ENCODE data around the gene PLK4. TPM values are rescaled to one million over a fixed set of nuclear protein-coding genes. Genes with fewer than 3 reads are reported as not detected.

The PLK4 gene
- total RNA-seq, 6 experiments from 2014 or later: 0.29 to 1.4 (median 0.93) TPM

DNA sequence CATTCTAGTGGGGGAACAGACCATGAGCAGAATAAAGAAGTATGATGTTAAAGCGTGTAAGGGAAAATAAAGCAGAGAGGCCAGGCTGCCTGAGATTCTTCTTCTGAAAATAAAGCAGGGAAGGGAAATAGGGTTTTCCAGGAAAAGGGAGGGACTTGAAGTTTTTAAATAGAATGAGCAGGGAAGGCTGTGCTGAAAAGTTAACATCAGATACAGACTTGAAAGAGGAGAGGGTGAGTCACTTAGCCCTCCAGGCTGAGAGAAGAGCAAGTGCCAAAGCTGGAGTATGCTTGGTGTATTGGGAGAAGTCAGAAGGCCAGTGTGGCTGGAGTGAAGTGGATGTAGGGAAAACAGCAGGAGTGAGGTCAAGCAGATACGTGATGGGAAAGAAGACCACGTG lies 10.0 kb upstream of the PLK4 start:
- no peaks in the 10 kb centered on the region for H3K9me3 ChIP-seq
- H3K27me3 ChIP-seq: no peaks in the 10 kb centered on the region
- no peaks in the 10 kb centered on the region for H3K36me3 ChIP-seq
- ATAC-seq (peak in 2 of 4 donors; percentile 23 to 46), DNase-seq (no peak)
- TF ChIP-seq, protein P1, sequence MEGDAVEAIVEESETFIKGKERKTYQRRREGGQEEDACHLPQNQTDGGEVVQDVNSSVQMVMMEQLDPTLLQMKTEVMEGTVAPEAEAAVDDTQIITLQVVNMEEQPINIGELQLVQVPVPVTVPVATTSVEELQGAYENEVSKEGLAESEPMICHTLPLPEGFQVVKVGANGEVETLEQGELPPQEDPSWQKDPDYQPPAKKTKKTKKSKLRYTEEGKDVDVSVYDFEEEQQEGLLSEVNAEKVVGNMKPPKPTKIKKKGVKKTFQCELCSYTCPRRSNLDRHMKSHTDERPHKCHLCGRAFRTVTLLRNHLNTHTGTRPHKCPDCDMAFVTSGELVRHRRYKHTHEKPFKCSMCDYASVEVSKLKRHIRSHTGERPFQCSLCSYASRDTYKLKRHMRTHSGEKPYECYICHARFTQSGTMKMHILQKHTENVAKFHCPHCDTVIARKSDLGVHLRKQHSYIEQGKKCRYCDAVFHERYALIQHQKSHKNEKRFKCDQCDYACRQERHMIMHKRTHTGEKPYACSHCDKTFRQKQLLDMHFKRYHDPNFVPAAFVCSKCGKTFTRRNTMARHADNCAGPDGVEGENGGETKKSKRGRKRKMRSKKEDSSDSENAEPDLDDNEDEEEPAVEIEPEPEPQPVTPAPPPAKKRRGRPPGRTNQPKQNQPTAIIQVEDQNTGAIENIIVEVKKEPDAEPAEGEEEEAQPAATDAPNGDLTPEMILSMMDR (IDR thresholded peaks at IDR 0.05): no peak
- TF ChIP-seq POLR2A (IDR thresholded peaks at IDR 0.05): no peak
- WGBS (ENCODE audit: insufficient coverage, low coverage, low lambda C conversion rate, missing lambda C conversion rate): 66% methylated on average over 3 of the region's 3 CpGs
- H3K4me3 ChIP-seq: no peak overlapping the region
- no peak overlapping the region for H3K27ac ChIP-seq
- intact Hi-C loops (cut with DNase I): no loop called here
- H3K4me1 ChIP-seq: no peaks in the 10 kb centered on the region

DNA sequence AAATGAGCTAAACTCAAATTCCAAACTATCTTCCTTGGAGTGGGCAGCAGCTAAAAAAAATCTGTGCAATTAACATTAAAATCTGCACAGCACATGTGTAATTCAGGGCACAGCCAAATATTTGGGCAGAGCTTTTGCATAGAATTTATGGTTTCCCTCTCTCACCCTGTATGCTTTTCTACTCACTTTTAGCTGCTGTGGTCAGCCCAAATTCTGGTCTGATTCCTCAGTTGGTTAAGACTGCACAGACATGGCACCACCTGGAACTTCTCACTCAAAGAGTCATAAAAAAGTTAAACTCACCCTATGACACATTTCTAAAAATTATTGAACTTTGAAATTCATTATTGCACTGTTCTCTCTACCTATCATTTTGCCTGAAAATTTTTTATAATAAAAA lies 4.9 kb upstream of the PLK4 start:
- ATAC-seq (no peak), DNase-seq (no peak)
- Histone ChIP-seq H3K36me3 (no peaks in the 10 kb centered on the region), H3K27ac (no peak overlapping the region), H3K4me1 (no peaks in the 10 kb centered on the region), H3K9me3 (no peaks in the 10 kb centered on the region), H3K27me3 (no peaks in the 10 kb centered on the region), H3K4me3 (no peak overlapping the region)
- intact Hi-C loops (cut with DNase I): no loop called here
- TF ChIP-seq, protein P1 (IDR thresholded peaks at IDR 0.05): no peak
- no peak for TF ChIP-seq POLR2A (IDR thresholded peaks at IDR 0.05)

DNA sequence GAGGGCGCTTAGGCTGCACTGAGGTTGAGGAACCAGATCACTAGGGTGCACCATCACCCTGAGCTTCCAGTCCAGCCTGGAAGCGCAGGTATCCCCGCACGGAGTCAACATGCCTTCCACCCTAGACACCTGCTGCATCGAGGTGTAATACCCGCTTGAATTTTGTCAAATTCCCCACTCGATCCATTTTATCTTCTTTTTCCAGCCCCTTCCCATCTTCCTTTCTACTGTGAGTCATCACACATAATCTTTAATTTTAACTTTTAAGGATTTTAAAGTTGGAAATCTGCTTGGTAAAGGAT lies 821 bp downstream of the PLK4 start:
- no peaks in the 10 kb centered on the region for H3K36me3 ChIP-seq
- H3K9me3 ChIP-seq: no peaks in the 10 kb centered on the region
- peak in 1 of 3 donors; percentile 46 for DNase-seq
- TF ChIP-seq, protein P1 (IDR thresholded peaks at IDR 0.05): peak in 2 of 4 donors; percentile 6 to 16
- no peak for TF ChIP-seq POLR2A (IDR thresholded peaks at IDR 0.05)
- H3K27ac ChIP-seq: no peak overlapping the region
- intact Hi-C loops (cut with DNase I): no loop called here
- no peaks in the 10 kb centered on the region for H3K27me3 ChIP-seq
- H3K4me1 ChIP-seq: peaks cover 0 to 5% (median 0%) of the 10 kb centered on the region in 4 donors
- WGBS (ENCODE audit: insufficient coverage, low coverage, low lambda C conversion rate, missing lambda C conversion rate): 1% methylated on average over 6 of the region's 7 CpGs
- ATAC-seq: peak; percentile 67 to 78 (median 72)
- peak overlapping the region; percentile 69 to 82 (median 69) for H3K4me3 ChIP-seq

DNA sequence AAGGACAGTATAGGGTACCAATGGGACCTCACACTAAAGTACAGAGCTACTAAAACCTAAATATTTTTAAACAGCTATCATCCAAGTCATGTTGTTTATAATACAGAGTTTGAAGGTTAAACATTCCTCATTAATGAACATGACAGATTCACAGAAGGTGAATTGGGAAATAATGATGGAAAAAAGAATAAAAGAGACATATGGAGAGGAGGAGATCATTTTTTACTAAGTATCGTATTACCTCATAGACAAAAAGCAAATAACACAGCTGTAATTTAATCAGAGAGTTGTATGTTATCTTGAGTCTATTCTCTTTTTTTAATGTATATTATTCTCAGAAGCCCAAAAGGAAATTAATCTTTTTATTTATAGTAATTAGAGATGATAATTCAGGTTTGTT lies 7.9 kb downstream of the PLK4 start:
- intact Hi-C loops (cut with DNase I): no loop called here

More for the DNA sequence above, 7.9 kb downstream of the PLK4 start:
- no peak overlapping the region for H3K4me3 ChIP-seq
- no peaks in the 10 kb centered on the region for H3K9me3 ChIP-seq
- H3K36me3 ChIP-seq: no peaks in the 10 kb centered on the region
- DNase-seq: no peak
- WGBS (ENCODE audit: insufficient coverage, low coverage, low lambda C conversion rate, missing lambda C conversion rate): 100% methylated on average over 1 of the region's 1 CpG
- H3K27ac ChIP-seq: no peak overlapping the region
- no peaks in the 10 kb centered on the region for H3K27me3 ChIP-seq
- ATAC-seq: no peak
- no peaks in the 10 kb centered on the region for H3K4me1 ChIP-seq
- TF ChIP-seq, protein P1 (IDR thresholded peaks at IDR 0.05): no peak
- TF ChIP-seq POLR2A (IDR thresholded peaks at IDR 0.05): no peak
